GM23338 (cell line): Measurements from ENCODE around the gene MIEN1.

Experiments
- CREB1 ChIP-seq: fragments of 250-450 bp; sonication (Bioruptor Pico); IDR thresholded peaks from 2 replicates; pipeline ENCODE4 v1.5.0; 2020; ENCODE audit warnings: low read depth, mild to moderate bottlenecking, moderate library complexity
- EZH2 ChIP-seq: fragments of 200-600 bp; sonication (generic); IDR thresholded peaks from one replicate; pipeline ENCODE4 v1.8.0; 2017; ENCODE audit warnings: antibody characterized with exemption, mild to moderate bottlenecking, low read depth; ENCODE audit not compliant: unreplicated experiment
- EZH2phosphoT487 ChIP-seq: fragments of 200-600 bp; sonication (generic); IDR thresholded peaks from one replicate; pipeline ENCODE4 v1.8.1; 2018; ENCODE audit warnings: antibody characterized with exemption; ENCODE audit not compliant: unreplicated experiment
- JUNB ChIP-seq: IDR thresholded peaks from one replicate; pipeline ENCODE4 v1.6.1; 2016; ENCODE audit warnings: antibody characterized with exemption; ENCODE audit not compliant: unreplicated experiment
- NANOG ChIP-seq: IDR thresholded peaks from 2 replicates; pipeline ENCODE4 v1.6.1; 2016; ENCODE audit warnings: antibody characterized with exemption, borderline replicate concordance
- POLR2AphosphoS5 ChIP-seq: IDR thresholded peaks from 2 replicates; pipeline ENCODE4 v1.6.1; 2016; ENCODE audit warnings: antibody characterized with exemption, low read depth
- ZNF114 ChIP-seq: fragments of 250-450 bp; sonication (Bioruptor Pico); IDR thresholded peaks from 2 replicates; pipeline ENCODE4 v1.5.0; 2020; ENCODE audit warnings: mild to moderate bottlenecking, moderate library complexity
- ZNF331 ChIP-seq: fragments of 250-450 bp; sonication (Bioruptor Pico); IDR thresholded peaks from 2 replicates; pipeline ENCODE4 v1.5.0; 2020; ENCODE audit warnings: low read depth, mild to moderate bottlenecking, moderate library complexity
- TF ChIP-seq, protein P1 (sequence below), 2 experiments: fragments of 200-600 bp in 1 of 2; sonication (generic) in 1 of 2; conservative IDR thresholded peaks; 2 replicates each; pipeline versions ENCODE4 v1.5.1 to v1.6.1; 2016 to 2017; ENCODE audit warnings: antibody characterized with exemption in 2 of 2, low read depth in 2 of 2, mild to moderate bottlenecking in 2 of 2, moderate library complexity in 1 of 2
- TF ChIP-seq, protein P2 (sequence below): IDR thresholded peaks from 2 replicates; pipeline ENCODE4 v1.6.1; 2016; ENCODE audit warnings: antibody characterized with exemption
- TF ChIP-seq, protein P3 (sequence below): IDR thresholded peaks from one replicate; pipeline ENCODE4 v1.6.1; 2018; ENCODE audit warnings: antibody characterized with exemption; ENCODE audit not compliant: unreplicated experiment

DNA sequence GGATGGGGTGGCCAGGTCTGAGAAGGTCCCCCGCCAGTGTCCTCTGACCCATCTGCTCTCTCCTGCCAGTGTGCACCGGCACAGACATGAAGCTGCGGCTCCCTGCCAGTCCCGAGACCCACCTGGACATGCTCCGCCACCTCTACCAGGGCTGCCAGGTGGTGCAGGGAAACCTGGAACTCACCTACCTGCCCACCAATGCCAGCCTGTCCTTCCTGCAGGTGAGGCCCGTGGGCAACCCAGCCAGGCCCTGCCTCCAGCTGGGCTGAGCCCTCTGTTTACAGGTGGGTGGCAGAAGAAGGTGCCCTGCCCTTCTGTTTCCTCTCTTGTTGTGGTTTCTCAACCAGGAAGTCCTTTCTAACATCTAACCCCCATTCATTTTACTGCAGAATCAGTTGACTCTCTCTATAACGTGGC, 23.4 kb downstream of the MIEN1 start:
- TF ChIP-seq POLR2AphosphoS5 (no peak), EZH2 (no peak), CREB1 (no peak), ZNF114 (CRISPR knock-in tag) (no peak), EZH2phosphoT487 (no peak), NANOG (no peak), JUNB (no peak), ZNF331 (CRISPR knock-in tag) (no peak)
- TF ChIP-seq, protein P1, sequence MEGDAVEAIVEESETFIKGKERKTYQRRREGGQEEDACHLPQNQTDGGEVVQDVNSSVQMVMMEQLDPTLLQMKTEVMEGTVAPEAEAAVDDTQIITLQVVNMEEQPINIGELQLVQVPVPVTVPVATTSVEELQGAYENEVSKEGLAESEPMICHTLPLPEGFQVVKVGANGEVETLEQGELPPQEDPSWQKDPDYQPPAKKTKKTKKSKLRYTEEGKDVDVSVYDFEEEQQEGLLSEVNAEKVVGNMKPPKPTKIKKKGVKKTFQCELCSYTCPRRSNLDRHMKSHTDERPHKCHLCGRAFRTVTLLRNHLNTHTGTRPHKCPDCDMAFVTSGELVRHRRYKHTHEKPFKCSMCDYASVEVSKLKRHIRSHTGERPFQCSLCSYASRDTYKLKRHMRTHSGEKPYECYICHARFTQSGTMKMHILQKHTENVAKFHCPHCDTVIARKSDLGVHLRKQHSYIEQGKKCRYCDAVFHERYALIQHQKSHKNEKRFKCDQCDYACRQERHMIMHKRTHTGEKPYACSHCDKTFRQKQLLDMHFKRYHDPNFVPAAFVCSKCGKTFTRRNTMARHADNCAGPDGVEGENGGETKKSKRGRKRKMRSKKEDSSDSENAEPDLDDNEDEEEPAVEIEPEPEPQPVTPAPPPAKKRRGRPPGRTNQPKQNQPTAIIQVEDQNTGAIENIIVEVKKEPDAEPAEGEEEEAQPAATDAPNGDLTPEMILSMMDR (conservative IDR thresholded peaks at IDR 0.05; ENCODE audit: low read depth in 2 of 2), result no peak
- TF ChIP-seq, protein P2, sequence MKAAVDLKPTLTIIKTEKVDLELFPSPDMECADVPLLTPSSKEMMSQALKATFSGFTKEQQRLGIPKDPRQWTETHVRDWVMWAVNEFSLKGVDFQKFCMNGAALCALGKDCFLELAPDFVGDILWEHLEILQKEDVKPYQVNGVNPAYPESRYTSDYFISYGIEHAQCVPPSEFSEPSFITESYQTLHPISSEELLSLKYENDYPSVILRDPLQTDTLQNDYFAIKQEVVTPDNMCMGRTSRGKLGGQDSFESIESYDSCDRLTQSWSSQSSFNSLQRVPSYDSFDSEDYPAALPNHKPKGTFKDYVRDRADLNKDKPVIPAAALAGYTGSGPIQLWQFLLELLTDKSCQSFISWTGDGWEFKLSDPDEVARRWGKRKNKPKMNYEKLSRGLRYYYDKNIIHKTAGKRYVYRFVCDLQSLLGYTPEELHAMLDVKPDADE, result no peak
- TF ChIP-seq, protein P3, sequence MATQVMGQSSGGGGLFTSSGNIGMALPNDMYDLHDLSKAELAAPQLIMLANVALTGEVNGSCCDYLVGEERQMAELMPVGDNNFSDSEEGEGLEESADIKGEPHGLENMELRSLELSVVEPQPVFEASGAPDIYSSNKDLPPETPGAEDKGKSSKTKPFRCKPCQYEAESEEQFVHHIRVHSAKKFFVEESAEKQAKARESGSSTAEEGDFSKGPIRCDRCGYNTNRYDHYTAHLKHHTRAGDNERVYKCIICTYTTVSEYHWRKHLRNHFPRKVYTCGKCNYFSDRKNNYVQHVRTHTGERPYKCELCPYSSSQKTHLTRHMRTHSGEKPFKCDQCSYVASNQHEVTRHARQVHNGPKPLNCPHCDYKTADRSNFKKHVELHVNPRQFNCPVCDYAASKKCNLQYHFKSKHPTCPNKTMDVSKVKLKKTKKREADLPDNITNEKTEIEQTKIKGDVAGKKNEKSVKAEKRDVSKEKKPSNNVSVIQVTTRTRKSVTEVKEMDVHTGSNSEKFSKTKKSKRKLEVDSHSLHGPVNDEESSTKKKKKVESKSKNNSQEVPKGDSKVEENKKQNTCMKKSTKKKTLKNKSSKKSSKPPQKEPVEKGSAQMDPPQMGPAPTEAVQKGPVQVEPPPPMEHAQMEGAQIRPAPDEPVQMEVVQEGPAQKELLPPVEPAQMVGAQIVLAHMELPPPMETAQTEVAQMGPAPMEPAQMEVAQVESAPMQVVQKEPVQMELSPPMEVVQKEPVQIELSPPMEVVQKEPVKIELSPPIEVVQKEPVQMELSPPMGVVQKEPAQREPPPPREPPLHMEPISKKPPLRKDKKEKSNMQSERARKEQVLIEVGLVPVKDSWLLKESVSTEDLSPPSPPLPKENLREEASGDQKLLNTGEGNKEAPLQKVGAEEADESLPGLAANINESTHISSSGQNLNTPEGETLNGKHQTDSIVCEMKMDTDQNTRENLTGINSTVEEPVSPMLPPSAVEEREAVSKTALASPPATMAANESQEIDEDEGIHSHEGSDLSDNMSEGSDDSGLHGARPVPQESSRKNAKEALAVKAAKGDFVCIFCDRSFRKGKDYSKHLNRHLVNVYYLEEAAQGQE, result no peak
